ENCODE results near the gene TMEM190. TPM values are rescaled to one million over a fixed set of nuclear protein-coding genes. Genes with fewer than 3 reads are reported as not detected.
A peak's percentile ranks its signal among the peaks of the same experiment; 100 is the strongest.

TMEM190 gene
- total RNA-seq, 1 donor from 2014 or later = not detected

DNA sequence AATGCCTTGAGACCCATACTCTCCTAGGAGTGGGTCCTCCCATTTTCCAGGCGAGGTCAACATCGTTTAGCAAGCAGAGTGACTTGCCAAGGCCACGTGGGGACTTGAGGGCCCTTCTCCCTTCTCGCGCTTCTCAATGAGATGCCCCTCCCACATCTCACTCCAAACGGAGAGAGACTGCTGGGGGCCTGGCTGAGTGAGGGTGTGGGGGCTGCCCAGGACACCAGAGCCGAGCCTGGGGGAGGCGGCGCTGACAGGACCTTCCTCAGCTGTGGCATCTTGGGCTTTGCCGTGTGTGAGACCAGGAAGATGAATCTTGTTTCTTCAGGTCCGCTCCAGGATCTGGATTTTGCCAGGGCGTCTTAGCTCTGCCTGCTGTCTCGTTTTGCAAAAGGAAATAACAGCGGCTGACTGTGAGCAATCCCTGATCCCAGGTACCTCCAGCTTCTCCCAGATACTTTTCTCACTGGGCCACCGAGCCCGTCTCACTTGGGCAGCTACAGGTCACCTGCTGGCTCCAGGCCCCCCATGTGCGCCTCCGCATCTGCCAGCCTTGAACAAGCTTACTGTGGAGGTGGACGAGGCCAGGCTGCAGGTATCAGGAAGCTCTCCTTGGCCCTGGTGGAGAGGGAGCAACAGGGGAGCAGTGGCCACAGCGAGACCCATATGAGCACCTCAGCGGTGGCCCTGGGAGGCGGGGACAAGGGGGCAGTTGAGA is 28.1 kb upstream of the TMEM190 start:
- intact Hi-C loops (cut with micrococcal nuclease) = no loop called here
- TF ChIP-seq, protein P1, sequence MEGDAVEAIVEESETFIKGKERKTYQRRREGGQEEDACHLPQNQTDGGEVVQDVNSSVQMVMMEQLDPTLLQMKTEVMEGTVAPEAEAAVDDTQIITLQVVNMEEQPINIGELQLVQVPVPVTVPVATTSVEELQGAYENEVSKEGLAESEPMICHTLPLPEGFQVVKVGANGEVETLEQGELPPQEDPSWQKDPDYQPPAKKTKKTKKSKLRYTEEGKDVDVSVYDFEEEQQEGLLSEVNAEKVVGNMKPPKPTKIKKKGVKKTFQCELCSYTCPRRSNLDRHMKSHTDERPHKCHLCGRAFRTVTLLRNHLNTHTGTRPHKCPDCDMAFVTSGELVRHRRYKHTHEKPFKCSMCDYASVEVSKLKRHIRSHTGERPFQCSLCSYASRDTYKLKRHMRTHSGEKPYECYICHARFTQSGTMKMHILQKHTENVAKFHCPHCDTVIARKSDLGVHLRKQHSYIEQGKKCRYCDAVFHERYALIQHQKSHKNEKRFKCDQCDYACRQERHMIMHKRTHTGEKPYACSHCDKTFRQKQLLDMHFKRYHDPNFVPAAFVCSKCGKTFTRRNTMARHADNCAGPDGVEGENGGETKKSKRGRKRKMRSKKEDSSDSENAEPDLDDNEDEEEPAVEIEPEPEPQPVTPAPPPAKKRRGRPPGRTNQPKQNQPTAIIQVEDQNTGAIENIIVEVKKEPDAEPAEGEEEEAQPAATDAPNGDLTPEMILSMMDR (IDR thresholded peaks at IDR 0.05; ENCODE audit: borderline replicate concordance) = no peak
- Histone ChIP-seq H3K4me3 (no peak overlapping the region), H3K9me3 (replicated peaks) (no peaks in the 10 kb centered on the region), H3K27ac (replicated peaks) (no peak overlapping the region), H3K27me3 (ENCODE audit: low read depth) (peaks cover 38% of the 10 kb centered on the region), H3K36me3 (peaks cover 13% of the 10 kb centered on the region), H3K4me1 (peaks cover 5% of the 10 kb centered on the region)
- DNase-seq = no peak

DNA sequence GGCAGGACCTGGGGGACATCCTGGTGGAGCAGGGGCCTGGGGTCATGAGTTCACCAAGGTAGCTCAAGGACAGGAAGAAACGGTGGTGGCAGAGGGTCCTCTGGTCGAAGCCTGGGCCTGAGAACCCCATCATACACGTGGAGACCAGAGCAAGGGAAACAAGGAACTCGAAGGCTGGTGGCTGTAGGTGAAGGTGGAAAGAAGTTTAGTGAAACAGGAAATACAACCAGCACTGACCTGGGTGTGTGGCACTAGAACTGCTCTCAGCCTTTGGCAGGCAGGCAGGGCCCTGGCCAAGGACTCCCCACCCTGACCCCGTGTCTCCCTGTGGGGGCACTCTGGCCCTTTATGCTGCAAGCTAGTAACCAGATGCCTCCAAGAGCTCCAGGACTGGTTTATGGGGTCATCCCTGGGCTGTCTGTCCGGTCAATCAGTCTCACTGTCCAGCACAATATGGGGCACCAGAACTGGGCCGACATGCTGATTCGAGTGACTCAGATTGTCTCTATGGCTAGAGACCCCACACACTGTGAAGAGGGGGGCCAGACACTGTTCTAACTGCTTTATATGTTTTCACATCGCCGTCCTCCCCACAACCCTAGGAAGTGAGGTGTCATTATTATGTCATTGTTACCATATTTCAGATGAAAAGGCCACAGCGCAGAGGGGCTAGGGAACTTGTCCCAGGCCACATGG is 25.9 kb upstream of the TMEM190 start:
- Histone ChIP-seq H3K4me3 (no peak overlapping the region), H3K27me3 (ENCODE audit: low read depth) (peaks cover 60% of the 10 kb centered on the region), H3K27ac (replicated peaks) (no peak overlapping the region), H3K9me3 (replicated peaks) (no peaks in the 10 kb centered on the region), H3K4me1 (peaks cover 19% of the 10 kb centered on the region), H3K36me3 (peaks cover 8% of the 10 kb centered on the region)
- intact Hi-C loops (cut with micrococcal nuclease) = no loop called here
- TF ChIP-seq, protein P1 (IDR thresholded peaks at IDR 0.05; ENCODE audit: borderline replicate concordance) = no peak
- no peak for DNase-seq

DNA sequence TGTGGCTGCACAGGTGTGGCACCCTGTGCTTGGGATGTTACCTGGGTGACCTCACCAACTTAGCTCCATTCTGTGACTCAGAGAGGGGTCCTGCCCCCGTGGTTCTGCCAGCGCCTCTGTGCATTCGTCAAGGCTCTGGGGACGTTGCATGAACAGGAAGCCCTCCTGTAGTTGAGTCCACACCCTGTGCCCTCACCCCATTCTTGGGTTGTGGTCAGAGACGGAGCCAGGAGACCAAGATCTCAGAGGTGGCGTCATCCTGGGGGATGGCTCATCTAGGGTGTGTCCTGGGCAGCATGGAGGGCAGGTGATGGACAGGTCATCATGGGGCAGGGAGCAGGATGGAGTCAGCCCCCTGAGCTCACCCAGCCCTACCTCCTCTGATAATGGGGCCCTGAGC is 24.6 kb upstream of the TMEM190 start:
- peaks cover 19% of the 10 kb centered on the region for H3K4me1 ChIP-seq
- intact Hi-C loops (cut with micrococcal nuclease) = no loop called here
- DNase-seq = no peak
- H3K4me3 ChIP-seq = no peak overlapping the region
- H3K27me3 ChIP-seq (ENCODE audit: low read depth) = peaks cover 73% of the 10 kb centered on the region
- H3K9me3 ChIP-seq (replicated peaks) = no peaks in the 10 kb centered on the region
- H3K36me3 ChIP-seq = no peaks in the 10 kb centered on the region
- TF ChIP-seq, protein P1 (IDR thresholded peaks at IDR 0.05; ENCODE audit: borderline replicate concordance) = no peak
- no peak overlapping the region for H3K27ac ChIP-seq (replicated peaks)

DNA sequence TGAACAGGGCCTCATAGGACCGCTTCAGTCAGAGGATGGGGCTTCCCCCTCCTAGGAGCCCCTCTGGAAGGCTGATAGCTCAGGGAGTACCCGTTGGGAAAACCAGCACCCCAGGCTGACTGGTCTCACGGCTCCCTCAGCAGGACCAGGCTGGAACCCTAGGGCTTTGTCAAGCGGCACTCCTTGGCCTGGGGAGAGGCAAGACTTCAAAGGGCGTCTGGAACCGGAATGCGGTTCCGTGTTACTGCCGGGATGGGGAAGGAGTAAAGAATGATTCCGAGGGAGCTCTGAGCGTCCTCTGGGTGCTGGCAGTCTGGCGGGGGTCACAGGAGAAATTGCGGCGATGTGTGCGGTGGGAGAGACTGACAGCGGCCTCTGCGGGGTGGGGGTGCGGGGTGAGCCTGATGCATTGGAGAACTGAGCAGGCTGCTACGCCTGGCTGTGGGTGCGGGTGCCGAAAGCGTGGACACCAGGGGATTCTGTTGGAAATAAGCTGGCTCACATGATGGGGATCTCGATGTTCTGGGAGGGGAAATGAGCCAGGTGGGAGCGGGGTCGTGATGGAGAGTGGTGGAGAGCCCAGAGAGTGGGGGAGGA is 24.0 kb upstream of the TMEM190 start:
- DNase-seq = no peak
- intact Hi-C loops (cut with micrococcal nuclease) = no loop called here
- TF ChIP-seq, protein P1 (IDR thresholded peaks at IDR 0.05; ENCODE audit: borderline replicate concordance) = no peak
- Histone ChIP-seq H3K27ac (replicated peaks) (no peak overlapping the region), H3K9me3 (replicated peaks) (no peaks in the 10 kb centered on the region), H3K4me3 (no peak overlapping the region), H3K36me3 (no peaks in the 10 kb centered on the region), H3K27me3 (ENCODE audit: low read depth) (peaks cover 79% of the 10 kb centered on the region), H3K4me1 (peaks cover 19% of the 10 kb centered on the region)

DNA sequence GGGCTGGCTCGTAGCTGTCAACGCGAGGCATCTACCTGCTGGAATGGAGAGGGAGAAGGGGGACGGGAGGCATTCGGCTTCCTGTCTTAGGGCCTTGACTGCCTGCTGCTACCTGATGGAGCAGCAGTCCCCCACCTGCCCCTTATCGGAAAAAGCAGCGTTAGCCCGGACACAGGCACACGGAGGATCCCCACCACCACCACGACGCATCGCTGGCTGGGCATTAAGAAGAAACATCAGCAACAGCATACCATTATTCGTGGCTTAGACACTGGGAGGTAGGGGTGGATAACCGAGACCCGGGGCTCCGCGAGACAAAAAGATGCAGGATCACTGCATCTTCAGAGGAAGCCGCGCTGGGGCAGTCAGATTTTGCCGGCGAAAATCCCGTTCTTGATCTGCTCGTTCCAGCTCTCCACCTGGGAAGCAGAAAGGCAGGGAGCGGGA is 23.2 kb upstream of the TMEM190 start:
- no peak for DNase-seq

More for the DNA sequence above, 23.2 kb upstream of the TMEM190 start:
- Histone ChIP-seq H3K4me3 (peak overlapping the region; percentile 61), H3K4me1 (peaks cover 19% of the 10 kb centered on the region), H3K9me3 (replicated peaks) (no peaks in the 10 kb centered on the region), H3K36me3 (no peaks in the 10 kb centered on the region), H3K27me3 (ENCODE audit: low read depth) (peaks cover 85% of the 10 kb centered on the region), H3K27ac (replicated peaks) (no peak overlapping the region)
- intact Hi-C loops (cut with micrococcal nuclease) = no loop called here
- TF ChIP-seq, protein P1 (IDR thresholded peaks at IDR 0.05; ENCODE audit: borderline replicate concordance) = no peak

All from left ventricle myocardium inferior (tissue), 1 donor.